Peyer's patch (tissue), 4 donors: ENCODE results near the gene CHPT1.

Experiments
- POLR2A ChIP-seq, 2 donors: fragments of 450-650 bp; IDR thresholded peaks; one replicate each; pipeline ENCODE4 v1.5.1; 2017; ENCODE audit warnings: antibody characterized with exemption in 2 of 2, mild to moderate bottlenecking in 2 of 2, moderate library complexity in 2 of 2
- TF ChIP-seq, protein P1 (sequence below), 6 experiments: fragments of 450-650 bp in 4 of 6; fragments of 200-600 bp in 2 of 6; sonication (generic) in 1 of 6; IDR thresholded peaks; one replicate each; pipeline ENCODE4 v1.5.1; 2017 to 2019; ENCODE audit warnings: antibody characterized with exemption in 6 of 6, mild to moderate bottlenecking in 3 of 6, moderate library complexity in 1 of 6

DNA sequence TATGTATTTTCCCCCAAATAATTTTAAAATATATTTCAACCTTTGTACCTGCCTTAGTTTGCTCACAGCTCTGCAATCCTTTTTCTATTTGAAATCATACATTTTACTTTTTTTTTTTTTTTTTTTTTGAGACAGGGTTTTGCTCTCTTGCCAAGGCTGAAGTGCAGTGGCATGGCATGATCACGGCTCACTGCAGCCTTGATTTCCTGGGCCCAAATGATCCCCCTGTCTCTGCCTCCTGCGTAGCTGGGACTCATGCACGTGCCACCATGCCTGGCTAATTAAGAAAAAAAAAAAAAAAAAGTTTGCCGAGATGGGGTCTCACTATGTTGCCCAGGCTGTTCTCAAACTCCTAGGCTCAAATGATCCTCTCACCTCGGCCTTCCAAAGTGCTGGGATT lies 43.1 kb downstream of the CHPT1 start:
- TF ChIP-seq POLR2A (IDR thresholded peaks at IDR 0.05) = no peak
- TF ChIP-seq, protein P1, sequence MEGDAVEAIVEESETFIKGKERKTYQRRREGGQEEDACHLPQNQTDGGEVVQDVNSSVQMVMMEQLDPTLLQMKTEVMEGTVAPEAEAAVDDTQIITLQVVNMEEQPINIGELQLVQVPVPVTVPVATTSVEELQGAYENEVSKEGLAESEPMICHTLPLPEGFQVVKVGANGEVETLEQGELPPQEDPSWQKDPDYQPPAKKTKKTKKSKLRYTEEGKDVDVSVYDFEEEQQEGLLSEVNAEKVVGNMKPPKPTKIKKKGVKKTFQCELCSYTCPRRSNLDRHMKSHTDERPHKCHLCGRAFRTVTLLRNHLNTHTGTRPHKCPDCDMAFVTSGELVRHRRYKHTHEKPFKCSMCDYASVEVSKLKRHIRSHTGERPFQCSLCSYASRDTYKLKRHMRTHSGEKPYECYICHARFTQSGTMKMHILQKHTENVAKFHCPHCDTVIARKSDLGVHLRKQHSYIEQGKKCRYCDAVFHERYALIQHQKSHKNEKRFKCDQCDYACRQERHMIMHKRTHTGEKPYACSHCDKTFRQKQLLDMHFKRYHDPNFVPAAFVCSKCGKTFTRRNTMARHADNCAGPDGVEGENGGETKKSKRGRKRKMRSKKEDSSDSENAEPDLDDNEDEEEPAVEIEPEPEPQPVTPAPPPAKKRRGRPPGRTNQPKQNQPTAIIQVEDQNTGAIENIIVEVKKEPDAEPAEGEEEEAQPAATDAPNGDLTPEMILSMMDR (IDR thresholded peaks at IDR 0.05) = no peak
